NCI-H2227 treated with DMSO at 0.1 percent for 48 hours (cell line): ENCODE data around the gene TMEM108.

Experiments used
- DNase-seq: peaks from one replicate; lab custom pipeline; 2025; lab: John Stamatoyannopoulos, UW

Gene TMEM108

GRCh38 chr3:133386876-133387275, 348.7 kb downstream of the TMEM108 start:
- DNase-seq = no peak

GRCh38 chr3:133387341-133387740, 349.1 kb downstream of the TMEM108 start:
- no peak for DNase-seq

- DNase-seq = no peak
These were observed 350.7 kb downstream of the TMEM108 start for GRCh38 chr3:133388696-133389395.

DNA sequence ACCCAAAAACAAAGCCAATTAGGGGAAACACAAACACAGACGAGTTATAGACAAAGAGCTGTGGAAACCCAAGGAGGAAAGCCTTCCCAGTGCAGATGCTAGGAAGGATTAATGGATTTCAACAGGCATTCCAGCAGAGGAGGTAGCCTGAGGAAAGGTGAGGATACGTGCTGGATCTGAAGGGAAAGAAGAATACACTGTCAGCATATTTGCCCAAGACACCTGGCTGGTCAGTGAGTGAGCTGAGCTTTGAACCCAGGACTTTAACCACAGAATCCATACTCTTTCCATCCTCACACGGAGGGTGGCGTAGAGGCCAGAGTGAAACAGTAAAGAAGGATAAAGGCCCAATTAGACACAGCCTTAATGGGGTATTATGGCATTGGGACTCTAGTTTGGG, 352.5 kb downstream of the TMEM108 start:
- no peak for DNase-seq

DNA sequence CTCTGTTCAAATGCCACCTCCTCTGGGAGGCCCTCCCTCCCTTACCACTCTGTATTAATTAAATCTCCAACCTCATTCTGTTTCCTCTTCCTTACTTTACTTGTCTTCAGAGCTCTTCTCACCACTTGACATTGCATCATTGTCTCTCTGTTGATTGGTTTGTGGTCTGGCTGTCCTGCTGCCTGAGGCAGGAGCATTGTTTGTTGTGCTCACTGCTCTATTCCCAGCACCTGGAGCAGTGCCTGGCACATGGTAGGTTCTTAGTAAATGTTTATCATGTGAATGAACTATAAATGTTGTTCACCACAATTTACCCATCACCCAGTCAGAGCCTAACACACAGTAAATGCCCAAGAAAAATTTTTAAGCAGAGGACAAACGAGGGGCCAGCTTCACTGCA, 355.0 kb downstream of the TMEM108 start:
- DNase-seq = no peak

- no peak for DNase-seq
These were observed 355.7 kb downstream of the TMEM108 start for GRCh38 chr3:133393691-133394474.

DNA sequence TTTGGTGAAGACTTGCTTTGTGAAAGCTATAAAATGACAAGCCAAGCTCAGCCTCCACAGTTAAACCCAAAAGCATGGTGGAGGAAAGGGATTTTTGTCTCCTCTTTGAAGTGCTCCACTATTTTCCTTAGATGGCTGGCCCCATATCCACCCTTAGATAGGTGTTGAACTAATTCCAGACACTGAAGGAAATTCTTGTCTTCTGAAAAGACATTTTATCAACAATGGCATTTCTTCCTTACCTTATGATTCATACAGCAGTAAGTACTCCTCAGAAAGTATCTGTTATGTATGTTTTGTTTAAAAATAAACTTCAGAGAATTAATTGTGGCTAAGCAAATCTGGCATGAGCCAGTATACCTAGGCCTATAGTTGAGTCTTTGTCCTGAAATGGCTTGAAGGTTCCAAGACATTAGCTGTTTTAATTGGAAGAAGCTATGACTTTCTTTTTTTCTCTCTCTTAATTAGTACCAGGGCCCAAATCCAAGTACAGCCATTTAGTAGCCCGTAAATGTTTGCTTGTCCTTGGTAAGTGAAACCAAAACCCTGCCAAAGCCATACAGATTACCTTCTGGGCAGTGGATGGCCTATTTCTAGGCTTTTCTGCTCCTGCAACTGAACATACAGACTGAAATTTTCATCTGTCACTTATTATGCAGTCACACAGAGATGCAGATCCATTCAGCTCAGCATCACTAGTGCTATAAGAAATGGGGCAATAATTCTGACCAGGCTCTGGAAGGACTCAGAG, 356.5 kb downstream of the TMEM108 start:
- DNase-seq = no peak

- no peak for DNase-seq
These were observed 358.7 kb downstream of the TMEM108 start for GRCh38 chr3:133396906-133397305.

- no peak for DNase-seq
These were observed 361.9 kb downstream of the TMEM108 start, which contains the start of gene BFSP2 for GRCh38 chr3:133400006-133400515. BFSP2 (plus strand) TSS chr3:133400056; CDS start chr3:133400084, 28 bp downstream.

- no peak for DNase-seq
These were observed 363.4 kb downstream of the TMEM108 start for GRCh38 chr3:133401374-133402135.

DNA sequence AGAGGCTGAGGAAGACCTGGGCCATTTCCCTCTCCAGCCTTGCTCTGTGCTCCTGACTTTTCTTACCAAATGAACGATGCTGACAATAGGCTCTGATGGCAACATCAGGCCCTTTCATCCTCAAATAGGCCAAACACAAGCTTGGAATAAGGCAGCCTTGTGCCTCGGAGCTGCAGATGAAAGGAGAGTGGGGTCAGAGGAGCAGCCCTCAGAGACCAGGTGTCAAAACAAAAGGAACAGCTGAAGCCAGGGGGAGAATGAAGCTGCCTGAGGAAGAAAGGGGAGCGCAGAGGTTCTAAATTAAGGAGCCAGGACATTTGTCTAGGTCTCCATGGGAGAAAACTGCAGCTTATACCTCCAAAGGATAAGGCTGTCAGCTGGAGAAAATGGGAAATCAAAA, 366.7 kb downstream of the TMEM108 start:
- DNase-seq = no peak

DNA sequence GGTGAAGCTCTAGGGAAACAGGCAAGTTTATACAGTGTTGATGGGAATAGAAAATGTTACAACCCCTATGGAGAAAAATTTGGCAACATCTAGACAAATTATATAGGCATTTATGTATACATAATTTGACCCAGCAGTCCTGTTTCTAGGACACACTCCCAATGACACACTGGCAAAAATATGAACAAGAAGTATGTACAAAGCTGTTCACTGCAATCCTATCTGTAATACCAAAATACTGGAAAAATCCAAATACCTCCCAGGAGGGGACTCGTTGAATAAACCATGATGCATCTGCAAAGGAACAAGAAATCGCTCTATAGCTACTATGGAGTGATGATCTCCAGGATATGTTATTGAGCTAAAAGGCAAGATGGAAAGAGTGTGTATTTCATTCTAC, 370.2 kb downstream of the TMEM108 start:
- DNase-seq = no peak

GRCh38 chr3:133408961-133409360, 370.8 kb downstream of the TMEM108 start:
- DNase-seq = no peak

DNA sequence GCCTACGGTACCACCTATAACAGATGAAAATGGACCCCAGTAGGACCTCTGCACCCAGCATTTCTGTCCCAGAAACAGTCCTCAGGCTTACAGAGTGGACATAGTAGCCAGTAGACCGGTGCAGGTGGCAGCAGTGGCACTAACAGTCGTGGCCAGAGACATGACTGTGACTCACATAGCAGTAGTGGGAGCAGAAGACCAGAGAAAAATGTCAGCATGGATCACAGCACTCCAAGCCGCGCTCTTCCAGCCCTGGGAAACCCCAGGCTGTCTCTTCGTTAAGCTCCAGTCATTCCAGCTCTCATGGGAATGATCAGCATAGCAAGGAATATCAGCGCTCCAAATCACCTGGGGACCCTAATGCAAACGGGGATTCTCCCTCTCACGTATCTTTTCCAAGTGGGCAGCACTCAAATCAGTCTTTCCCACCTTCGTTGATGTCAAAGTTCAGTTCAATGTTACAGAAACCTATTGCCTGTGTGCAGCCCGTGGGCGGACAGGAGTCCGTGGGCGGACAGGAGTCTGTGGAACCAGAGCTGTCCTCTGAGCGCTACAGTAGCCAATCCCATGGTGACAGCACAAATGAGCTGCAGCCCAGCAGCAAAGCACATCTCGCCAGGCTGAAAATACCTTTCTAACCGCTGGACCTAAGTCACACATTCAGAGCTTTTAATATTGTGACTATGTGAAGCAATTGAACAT, 372.2 kb downstream of the TMEM108 start:
- DNase-seq = no peak

DNA sequence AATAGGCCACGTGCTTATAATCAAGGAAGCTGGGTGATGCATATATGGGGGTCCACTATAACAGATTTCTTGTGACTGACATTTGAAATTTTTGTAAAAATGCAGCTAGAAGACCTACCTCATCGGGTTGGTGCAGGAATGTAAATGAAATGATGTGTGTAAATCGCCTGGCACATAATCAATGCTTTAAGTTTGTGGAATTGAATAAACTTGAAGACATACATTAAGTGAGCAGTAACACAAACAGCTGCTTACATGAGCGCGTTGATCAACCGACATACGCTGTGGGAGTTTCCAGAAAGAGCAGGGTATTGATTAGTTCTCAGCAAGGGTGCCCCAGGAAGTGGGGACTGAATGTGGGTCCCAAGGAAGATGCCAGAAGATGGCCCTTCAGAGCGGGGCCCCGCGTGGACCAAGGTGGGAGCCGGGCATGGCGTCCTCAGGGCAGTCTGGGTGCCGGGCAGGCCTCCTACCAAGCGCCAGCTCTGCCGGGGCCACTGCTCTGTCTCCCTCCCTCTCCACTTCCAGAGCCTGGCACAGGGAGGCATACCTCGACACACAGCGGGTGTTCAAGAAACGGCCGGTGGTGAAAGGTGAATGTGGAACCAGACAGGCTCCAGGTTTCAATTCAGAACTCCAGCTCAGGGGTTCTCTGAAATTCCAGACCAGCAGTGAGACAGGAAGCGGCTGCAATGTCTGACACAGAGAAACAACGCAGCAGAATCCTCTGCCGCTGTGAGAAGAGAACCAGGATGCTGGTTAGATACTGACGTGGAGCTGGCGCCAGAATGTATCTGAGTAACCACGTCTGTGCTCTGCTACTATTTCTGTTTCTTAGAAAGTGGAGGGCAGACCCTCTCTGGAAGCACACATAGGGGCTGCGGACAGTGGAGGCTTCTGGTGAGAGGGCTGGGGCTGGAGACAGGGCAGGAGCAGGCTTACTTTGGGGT, 374.3 kb downstream of the TMEM108 start:
- DNase-seq = no peak

DNA sequence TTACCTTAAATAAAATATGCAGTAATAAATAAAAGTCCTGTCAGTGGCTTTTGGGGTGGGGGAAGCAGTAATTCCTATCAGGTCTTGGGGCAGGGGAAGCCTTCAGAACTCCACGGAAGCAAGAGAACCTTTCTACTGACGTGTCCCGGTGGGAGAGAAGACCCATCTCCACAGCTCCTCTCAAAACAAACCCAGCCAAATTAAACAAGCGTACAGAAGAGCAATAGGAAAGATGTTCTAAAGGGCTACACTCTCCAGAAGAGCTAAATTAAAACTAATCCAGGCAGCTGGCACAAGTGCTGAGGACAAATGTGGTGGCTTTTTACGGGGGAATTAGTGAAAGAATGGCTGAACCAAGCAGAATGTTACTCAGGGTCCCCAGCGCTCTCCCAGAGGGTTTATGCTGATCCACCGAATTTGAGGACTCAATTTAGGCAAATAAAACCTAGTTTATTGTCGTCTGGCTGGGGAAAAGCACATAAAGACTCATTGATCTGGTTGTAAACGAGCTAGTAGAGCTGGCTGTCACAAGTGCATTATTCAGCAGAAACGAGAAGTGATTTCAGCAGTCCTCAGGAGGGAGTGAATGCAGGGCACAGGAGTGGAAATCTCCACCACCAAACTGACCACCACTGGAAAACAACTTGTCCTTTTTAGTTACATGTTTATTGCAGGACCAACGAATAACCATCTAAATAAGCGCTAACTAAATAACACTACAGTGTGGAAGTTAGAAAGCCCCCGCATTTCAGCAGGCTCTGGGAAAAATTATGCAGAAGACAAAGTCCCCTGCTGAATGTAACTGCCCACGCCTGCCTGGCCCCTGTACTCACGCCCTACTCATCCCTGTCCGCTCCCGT, 375.2 kb downstream of the TMEM108 start:
- no peak for DNase-seq

- DNase-seq = no peak
These were observed 375.8 kb downstream of the TMEM108 start for GRCh38 chr3:133414021-133414392.

- no peak for DNase-seq
These were observed 380.2 kb downstream of the TMEM108 start for GRCh38 chr3:133418361-133418760.
